Measurements from ENCODE around the gene ITGBL1.

- no peak for TF ChIP-seq CTCF (IDR thresholded peaks at IDR 0.05)
- TF ChIP-seq POLR2A (IDR thresholded peaks at IDR 0.05): no peak
Observed at GRCh38 chr13:101707659-101708058, 255.2 kb downstream of the ITGBL1 start.

Measured in lower leg skin (tissue), 3 donors.